AG08395 (cell line): ENCODE measurements around the gene PLXNB1.
A peak's percentile ranks its signal among the peaks of the same experiment; 100 is the strongest.
"Not testable (repeated sequence)": the region's sequence is repeated elsewhere in the genome, so short reads cannot be mapped to it uniquely, and the experiment has no call there.

ENCODE experiments used
- DNase-seq: peaks from one replicate; pipeline ENCODE4 v3.0.0; 2012; ENCODE audit warnings: mixed read lengths, low spot score

Gene PLXNB1

GRCh38 chr3:48405343-48405881 lies 24.5 kb downstream of the PLXNB1 start:
- no peak for DNase-seq

- DNase-seq, result no peak
Measured at GRCh38 chr3:48404440-48405342, 25.2 kb downstream of the PLXNB1 start.

DNA sequence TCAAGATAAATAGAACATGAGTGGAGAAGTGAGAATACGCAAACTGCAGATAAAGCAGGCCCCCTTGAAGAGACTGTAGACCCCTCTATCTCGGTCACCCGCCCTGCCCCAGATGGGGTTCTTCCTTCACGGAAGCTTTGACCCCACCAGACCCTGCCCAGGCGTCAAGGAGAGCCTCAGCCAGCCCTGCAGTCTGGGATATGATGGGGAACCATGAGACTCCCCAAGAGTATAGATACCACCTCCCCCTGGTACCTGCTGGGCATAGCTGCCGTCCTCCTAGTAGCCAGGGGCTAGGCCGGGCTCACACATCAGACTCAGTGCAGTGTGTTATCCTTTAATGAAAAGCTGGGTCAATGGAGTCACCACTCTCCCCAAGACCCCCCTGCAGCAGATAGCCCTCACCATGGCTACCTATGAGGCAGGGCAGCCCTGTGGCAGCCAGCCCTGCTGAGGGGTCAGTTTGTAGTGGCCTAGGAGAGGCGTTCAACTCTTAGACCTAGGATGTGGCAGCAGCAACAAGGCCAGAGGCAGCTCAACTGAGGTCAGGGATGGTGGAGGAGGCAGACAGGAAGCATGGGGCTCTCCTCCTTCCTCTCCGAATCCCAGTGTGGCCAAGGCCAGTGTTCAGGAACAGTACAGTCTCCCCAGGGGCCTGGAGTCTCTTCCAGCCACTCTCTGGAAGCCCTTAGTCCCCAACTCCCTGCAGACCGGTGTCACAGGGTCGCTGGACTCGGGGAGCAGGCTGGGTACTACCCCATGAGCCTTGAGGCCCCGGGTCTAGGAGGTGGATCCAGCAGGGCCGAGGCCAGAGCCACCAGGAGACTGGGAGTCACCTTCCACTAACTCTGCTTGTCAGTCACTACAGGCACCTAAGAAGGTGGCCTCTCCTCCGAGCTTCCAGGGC lies 26.1 kb downstream of the PLXNB1 start:
- DNase-seq, result no peak

DNA sequence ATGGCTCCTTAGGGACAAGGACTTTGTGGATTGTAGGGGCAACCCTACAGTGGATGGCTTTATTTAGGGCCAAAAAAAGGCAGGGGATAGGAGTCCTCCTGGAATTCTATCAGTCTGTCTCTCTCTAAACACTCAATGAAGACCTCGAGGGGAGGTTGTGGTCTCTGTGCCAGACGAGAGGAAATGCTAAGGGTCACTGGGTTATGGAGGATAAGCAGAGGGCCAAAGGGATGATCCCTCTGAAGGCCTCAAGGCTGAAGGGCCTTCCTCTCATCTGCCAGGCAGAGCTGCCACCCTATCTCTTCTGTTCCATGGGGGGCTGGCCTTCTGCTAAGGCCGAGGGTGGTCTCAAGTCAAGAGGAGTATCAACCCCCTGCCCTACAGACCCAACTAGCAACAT lies 27.0 kb downstream of the PLXNB1 start:
- DNase-seq, result no peak

DNA sequence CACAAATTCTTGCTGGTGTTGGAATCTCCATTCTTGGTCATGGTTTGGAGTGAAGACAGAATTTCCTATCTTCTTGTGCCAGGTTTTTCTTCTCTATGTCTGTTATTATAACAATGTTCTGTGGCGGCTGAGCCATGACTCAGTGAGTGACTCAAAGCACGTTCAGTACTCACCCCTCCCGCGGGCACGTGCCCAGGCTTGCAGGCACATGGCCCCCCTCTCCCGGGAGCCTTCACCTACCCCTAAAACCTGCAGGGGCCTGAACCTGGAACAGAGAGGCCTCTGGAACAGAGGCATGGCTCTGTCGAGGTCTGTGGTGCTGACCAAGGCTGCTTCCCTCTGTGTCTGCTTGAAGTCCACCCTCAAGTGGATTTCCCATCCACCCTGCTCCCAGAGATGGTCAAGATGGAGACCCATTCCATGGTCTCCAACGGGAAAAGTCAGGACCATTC lies 27.6 kb downstream of the PLXNB1 start:
- DNase-seq, result peak; percentile 93

DNA sequence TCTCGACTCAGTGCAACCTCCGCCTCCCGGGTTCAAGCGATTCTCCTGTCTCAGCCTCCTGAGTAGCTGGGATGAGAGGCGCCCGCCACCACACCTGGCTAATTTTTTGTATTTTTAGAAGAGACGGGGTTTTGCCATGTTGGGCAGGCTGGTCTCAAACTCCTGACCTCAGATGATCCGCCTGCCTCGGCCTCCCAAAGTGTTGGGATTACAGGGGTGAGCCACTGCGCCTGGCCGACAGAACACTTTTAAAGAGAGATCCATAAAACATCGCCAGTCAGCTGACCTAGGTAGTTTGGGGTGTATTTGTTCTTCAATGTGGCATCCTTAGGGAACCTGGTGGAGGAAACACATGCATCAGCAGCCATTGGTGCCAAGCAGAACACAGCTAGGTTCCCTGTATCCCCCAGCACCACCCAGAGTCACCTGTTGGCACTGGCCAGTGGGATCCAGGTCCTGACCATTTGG lies 28.4 kb downstream of the PLXNB1 start:
- not testable (repeated sequence) for DNase-seq

- DNase-seq, result peak; percentile 66
Measured at GRCh38 chr3:48400824-48401433, 29.0 kb downstream of the PLXNB1 start.

GRCh38 chr3:48399387-48400172 lies 30.3 kb downstream of the PLXNB1 start:
- DNase-seq, result no peak

GRCh38 chr3:48398701-48399386 lies 31.0 kb downstream of the PLXNB1 start:
- no peak for DNase-seq

GRCh38 chr3:48397767-48398681 lies 31.9 kb downstream of the PLXNB1 start:
- DNase-seq, result no peak

DNA sequence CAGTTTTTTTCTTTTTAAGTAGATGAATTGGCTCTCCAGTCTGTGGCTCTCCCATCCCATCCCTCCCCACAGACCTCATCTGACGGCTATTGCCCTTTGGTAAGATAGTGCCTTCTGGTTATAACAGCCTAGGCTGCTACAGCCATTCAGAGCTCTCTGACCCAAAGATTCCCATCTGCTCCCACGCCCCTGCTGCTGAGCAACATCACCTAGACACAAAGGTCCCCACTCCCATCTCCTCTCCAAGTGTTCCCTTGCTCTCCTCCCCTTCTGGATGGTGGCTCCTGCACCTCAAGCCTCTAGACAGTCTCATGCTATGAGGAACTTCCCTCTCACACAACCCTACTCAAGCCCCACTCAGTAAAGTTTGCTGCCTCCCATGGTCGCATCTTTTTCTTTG lies 34.2 kb downstream of the PLXNB1 start:
- no peak for DNase-seq

DNA sequence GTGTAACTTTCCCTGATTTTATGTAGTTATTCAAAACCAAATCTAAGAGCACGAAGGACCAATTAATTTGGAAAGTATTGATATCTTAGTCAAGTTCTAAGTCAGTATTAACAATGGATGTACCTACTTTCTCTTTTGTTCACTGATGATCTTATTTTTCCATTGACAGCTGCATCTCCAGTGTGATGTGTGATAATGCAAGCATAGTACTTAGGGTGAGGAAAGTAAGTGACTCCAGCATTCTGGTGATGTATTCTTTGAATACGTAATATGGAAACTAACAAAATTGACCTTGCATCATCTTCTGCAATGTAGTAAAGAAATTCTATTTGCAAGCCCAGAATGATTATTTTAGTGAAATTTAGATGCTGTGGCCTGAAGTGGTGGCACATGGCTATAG lies 35.5 kb downstream of the PLXNB1 start:
- no peak for DNase-seq

GRCh38 chr3:48388966-48389365 lies 40.9 kb downstream of the PLXNB1 start:
- no peak for DNase-seq

DNA sequence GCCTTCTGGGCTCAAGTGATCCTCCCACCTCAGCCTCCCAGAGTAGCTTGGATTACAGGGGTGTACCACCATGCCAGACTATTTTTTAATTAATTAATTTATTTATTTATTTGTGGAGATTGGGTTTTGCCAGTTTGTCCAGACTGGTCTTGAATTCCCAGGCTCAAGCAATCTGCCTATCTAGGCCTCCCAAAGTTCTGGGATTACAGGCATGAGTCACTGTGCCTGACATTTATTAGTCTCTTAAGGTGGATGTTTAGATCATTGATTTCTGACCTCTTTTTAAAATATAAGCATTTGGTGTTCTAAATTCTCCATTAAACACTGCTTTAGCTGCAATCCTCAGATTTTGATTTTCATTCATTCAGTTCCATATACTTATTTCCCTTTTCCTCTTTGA lies 42.3 kb downstream of the PLXNB1 start:
- no peak for DNase-seq

GRCh38 chr3:48372862-48373435 lies 56.9 kb downstream of the PLXNB1 start:
- DNase-seq, result no peak

DNA sequence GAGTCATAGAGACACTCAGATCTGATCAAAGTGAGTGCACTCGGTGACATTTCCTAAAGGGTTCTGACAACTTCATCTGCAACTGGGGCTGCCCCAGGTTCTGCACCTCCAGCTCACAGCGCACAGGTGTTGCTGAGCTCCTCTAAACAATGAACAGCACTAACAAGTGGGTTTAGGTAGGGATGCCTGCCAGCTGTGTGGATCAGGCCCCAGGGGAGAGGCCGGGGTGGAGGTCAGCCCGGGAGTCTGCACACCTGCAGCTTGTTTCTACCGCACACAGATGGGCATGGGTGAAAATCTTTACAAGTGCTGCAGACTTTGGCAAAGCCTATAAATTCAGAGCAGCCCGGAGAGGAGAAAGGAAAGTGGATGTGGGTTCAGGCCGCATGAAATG lies 57.5 kb downstream of the PLXNB1 start:
- no peak for DNase-seq

- DNase-seq, result no peak
Measured at GRCh38 chr3:48371651-48372376, 58.1 kb downstream of the PLXNB1 start, which contains the start of gene FBXW12. TSS of gene FBXW12 (plus strand) at chr3:48372219. CDS start at chr3:48372768, 549 bp downstream.

GRCh38 chr3:48370333-48370713 lies 59.6 kb downstream of the PLXNB1 start:
- DNase-seq, result no peak
